Endothelial cell of umbilical vein (primary cell): ENCODE measurements around the gene CCDC150. TPM values are rescaled to one million over a fixed set of nuclear protein-coding genes. Genes with fewer than 3 reads are reported as not detected.

Experiments
- BruUV-seq: library from RNA; stranded (reverse); fragments of 400-500 nt; replicated peaks from 2 replicates; lab custom pipeline; 2021; lab: Mats Ljungman, UMichigan
- CTCF ChIA-PET: fragments of 300-600, 350-600 bp; sonication (Branson Sonifier 250); formaldehyde crosslinking; loops from one replicate; lab custom pipeline; 2021; ENCODE audit warnings: antibody characterized with exemption, inconsistent platforms; lab: Charles Lee
- POLR2A ChIA-PET: fragments of 300-600, 350-600 bp; sonication (Branson Sonifier 250); formaldehyde crosslinking; loops from one replicate; lab custom pipeline; 2021; ENCODE audit warnings: antibody characterized with exemption, inconsistent platforms; lab: Charles Lee
- DNase-seq: peaks from one replicate; pipeline ENCODE4 v3.0.0-alpha.2; 2011; ENCODE audit warnings: low read depth, low spot score
- FAIRE-seq: peaks from 2 replicates; lab custom pipeline; 2011; peaks lifted over from hg19 to GRCh38; lab: Jason Lieb, UNC
- H2AFZ ChIP-seq: 2 replicates; pipeline ENCODE4 v1.6.0; 2012; ENCODE audit warnings: low read depth, low read length, control low read depth, inconsistent platforms
- H3K27ac ChIP-seq: 2 replicates; pipeline ENCODE4 v1.5.1; 2011; ENCODE audit warnings: low read depth, mild to moderate bottlenecking, control low read depth, low read length, moderate library complexity; ENCODE audit not compliant: insufficient read depth
- H3K27me3 ChIP-seq, 2 experiments: 2 replicates each; pipeline versions ENCODE4 v1.6.0 to v1.6.1; 2011; ENCODE audit warnings: low read length in 2 of 2, mixed read lengths in 1 of 2; ENCODE audit not compliant: control insufficient read depth in 2 of 2, insufficient read depth in 2 of 2
- H3K36me3 ChIP-seq, 2 experiments: 2 replicates in 1 of 2; 3 replicates in 1 of 2; pipeline ENCODE4 v1.5.1; 2011; ENCODE audit warnings: low read length in 2 of 2, mild to moderate bottlenecking in 1 of 2, moderate library complexity in 1 of 2; ENCODE audit not compliant: control insufficient read depth in 2 of 2, insufficient read depth in 2 of 2; ENCODE audit errors: extremely low read depth in 1 of 2
- H3K4me1 ChIP-seq: 3 replicates; pipeline ENCODE4 v1.5.1; 2011; ENCODE audit warnings: mild to moderate bottlenecking, low read length; ENCODE audit not compliant: control insufficient read depth, insufficient read depth; ENCODE audit errors: extremely low read depth
- H3K4me2 ChIP-seq: 2 replicates; pipeline ENCODE4 v1.6.1; 2011; ENCODE audit warnings: low read length, control low read depth, mixed read lengths; ENCODE audit not compliant: insufficient read depth
- H3K4me3 ChIP-seq, 3 experiments: fragments of 200-600 bp in 1 of 3; sonication (generic), shearing (Covaris generic) in 1 of 3; replicated peaks in 1 of 3; 2 replicates each; pipeline ENCODE4 v1.5.1; 2011 to 2016; ENCODE audit warnings: control low read depth in 3 of 3, low read length in 3 of 3, mild to moderate bottlenecking in 2 of 3, inconsistent platforms in 1 of 3, low read depth in 1 of 3, moderate library complexity in 1 of 3; ENCODE audit not compliant: insufficient read depth in 1 of 3
- H3K79me2 ChIP-seq: 2 replicates; pipeline ENCODE4 v1.6.0; 2012; ENCODE audit warnings: low read length, inconsistent platforms; ENCODE audit not compliant: control insufficient read depth, insufficient read depth
- H3K9ac ChIP-seq: replicated peaks from 2 replicates; pipeline ENCODE3; 2011; ENCODE audit warnings: low read length, control low read depth; ENCODE audit not compliant: insufficient read depth; ENCODE audit errors: extremely low read depth
- H3K9me1 ChIP-seq: replicated peaks from 3 replicates; pipeline ENCODE4 v1.6.0; 2011; ENCODE audit warnings: mild to moderate bottlenecking, low read length; ENCODE audit not compliant: control insufficient read depth, insufficient read depth; ENCODE audit errors: extremely low read depth
- H3K9me3 ChIP-seq: replicated peaks from 2 replicates; pipeline ENCODE4 v1.5.1; 2012; ENCODE audit warnings: low read length, inconsistent platforms; ENCODE audit not compliant: control insufficient read depth, insufficient read depth
- H4K20me1 ChIP-seq: replicated peaks from 2 replicates; pipeline ENCODE3; 2011; ENCODE audit warnings: mild to moderate bottlenecking, low read length; ENCODE audit not compliant: control insufficient read depth, insufficient read depth; ENCODE audit errors: extremely low read depth
- CTCF ChIP-seq, 2 donors: IDR thresholded peaks; 1 replicate in 1 of 2; 2 replicates in 1 of 2; pipeline ENCODE4 v1.5.1; 2011; ENCODE audit warnings: low read length in 2 of 2, mild to moderate bottlenecking in 2 of 2, moderate library complexity in 2 of 2, control low read depth in 1 of 2, inconsistent platforms in 1 of 2, low read depth in 1 of 2; ENCODE audit not compliant: insufficient read depth in 1 of 2; ENCODE audit errors: extremely low read depth in 1 of 2
- EZH2 ChIP-seq: IDR thresholded peaks from 2 replicates; pipeline ENCODE4 v1.6.1; 2012; ENCODE audit warnings: borderline replicate concordance, low read depth, mild to moderate bottlenecking, moderate library complexity, low read length, inconsistent platforms; ENCODE audit not compliant: severe bottlenecking
- FOS ChIP-seq: IDR thresholded peaks from 2 replicates; pipeline ENCODE4 v1.6.1; 2011; ENCODE audit warnings: mild to moderate bottlenecking, low read length, moderate library complexity, borderline replicate concordance; ENCODE audit not compliant: insufficient read depth
- GATA2 ChIP-seq: IDR thresholded peaks from 2 replicates; pipeline ENCODE4 v1.7.0; 2011; ENCODE audit warnings: low read depth, mild to moderate bottlenecking, moderate library complexity, mixed read lengths, low read length; ENCODE audit not compliant: insufficient read length, insufficient read depth
- JUN ChIP-seq: IDR thresholded peaks from 2 replicates; pipeline ENCODE4 v1.6.1; 2011; ENCODE audit warnings: borderline replicate concordance, low read depth; ENCODE audit not compliant: insufficient read length, insufficient read depth
- MAX ChIP-seq: IDR thresholded peaks from 2 replicates; pipeline ENCODE4 v1.6.1; 2011; ENCODE audit not compliant: insufficient read depth, insufficient read length
- MYC ChIP-seq: IDR thresholded peaks from one replicate; pipeline ENCODE4 v1.6.1; 2011; ENCODE audit warnings: mild to moderate bottlenecking, low read depth, low read length
- POLR2A ChIP-seq: IDR thresholded peaks from 2 replicates; pipeline ENCODE4 v1.6.1; 2012; ENCODE audit warnings: low read depth, mild to moderate bottlenecking, control low read depth, low read length
- POLR2AphosphoS5 ChIP-seq: IDR thresholded peaks from 2 replicates; pipeline ENCODE4 v1.6.1; 2012; ENCODE audit warnings: low read depth, mild to moderate bottlenecking, control low read depth, low read length, moderate library complexity; ENCODE audit not compliant: insufficient read depth
- dilution Hi-C: fragments of 300-500 bp; cut with MboI; formaldehyde crosslinking; loops from one replicate; pipeline ENCODE4 v1.15.0; 2019; ENCODE audit warnings: low sequenced_read_pairs; ENCODE audit not compliant: extremely low pct_ligation_motif_present
- intact Hi-C: fragments of 100-400 bp; cut with micrococcal nuclease; formaldehyde crosslinking; loops from one replicate; pipeline ENCODE4 v1.10.0; 2022
- polyA plus RNA-seq, 4 experiments: library from polyadenylated mRNA; depleted of rRNA in 3 of 4; stranded (reverse) in 3 of 4; unstranded in 1 of 4; fragments of >200 nt; gene quantifications; 2 replicates each; pipeline versions ENCODE4 v1.2.1 to v1.2.3, GENCODE V29; 2011 to 2012; ENCODE audit warnings: missing spikeins in 1 of 4
- total RNA-seq: library from RNA; stranded (reverse); gene quantifications from 2 replicates; pipeline ENCODE4 v1.2.3, GENCODE V29; 2021

CCDC150 gene
- total and polyA plus RNA-seq, 2 donors (not counting 3 experiments of a cell fraction or from before 2014, with no cell fraction given) = 1.7 to 19.9 TPM

GRCh38 chr2:196651387-196652094 is 12.0 kb downstream of the CCDC150 start:
- TF ChIP-seq POLR2A = no peak
- TF ChIP-seq MAX = no peak
- TF ChIP-seq GATA2 = no peak
- no peak for TF ChIP-seq FOS
- no peak for TF ChIP-seq JUN
- no peak for TF ChIP-seq MYC
- no peak for TF ChIP-seq EZH2
- no peak for TF ChIP-seq CTCF (IDR thresholded peaks at IDR 0.05; ENCODE audit: extremely low read depth in 1 of 2, insufficient read depth in 1 of 2, low read depth in 1 of 2, low read length in 2 of 2)
- TF ChIP-seq POLR2AphosphoS5 = no peak
- no peaks in the 10 kb centered on the region for H3K9me1 ChIP-seq
- BruUV-seq = no TSS peak
- POLR2A ChIA-PET = no interaction called here
- H3K9me3 ChIP-seq = peaks cover 5% of the 10 kb centered on the region
- no peaks in the 10 kb centered on the region for H3K4me1 ChIP-seq
- CTCF ChIA-PET = no interaction called here
- no peak overlapping the region for H3K27ac ChIP-seq
- no peak overlapping the region for H3K4me2 ChIP-seq
- no peaks in the 10 kb centered on the region for H4K20me1 ChIP-seq
- no peak overlapping the region for H2AFZ ChIP-seq
- intact Hi-C loops (no loop called here), dilution Hi-C loops (no loop called here)
- DNase-seq (no peak), FAIRE-seq (no peak)
- peaks cover 24% of the 10 kb centered on the region for H3K79me2 ChIP-seq
- no peak overlapping the region for H3K9ac ChIP-seq
- no peak overlapping the region for H3K4me3 ChIP-seq
- H3K36me3 ChIP-seq = no peaks in the 10 kb centered on the region
- no peaks in the 10 kb centered on the region for H3K27me3 ChIP-seq
